IMR-90 (cell line): ENCODE measurements around the gene CDK5RAP2. TPM values are rescaled to one million over a fixed set of nuclear protein-coding genes. Genes with fewer than 3 reads are reported as not detected.

Experiments
- ATAC-seq: fragments of 200-7000 bp; cut with Tn5 transposase; 2 replicates; pipeline ENCODE4 v1.9.1; 2020; ENCODE audit warnings: low read depth, mild to moderate bottlenecking, moderate library complexity
- BruUV-seq: library from RNA; stranded (reverse); fragments of 400-500 nt; replicated peaks from 2 replicates; lab custom pipeline; 2021; lab: Mats Ljungman, UMichigan
- CTCF ChIA-PET: fragments of 300-600 bp; formaldehyde crosslinking; extraction: SDS; loops from one replicate; lab custom pipeline; 2021; ENCODE audit warnings: antibody characterized with exemption; lab: Yijun Ruan, JAX
- POLR2A ChIA-PET: fragments of 300-600 bp; sonication (Branson Sonifier 250); formaldehyde crosslinking; loops from one replicate; lab custom pipeline; 2022; ENCODE audit warnings: antibody characterized with exemption; ENCODE audit not compliant: unreplicated experiment; lab: Charles Lee
- DNase-seq: peaks from one replicate; pipeline ENCODE4 v3.0.0; 2013
- H2AFZ ChIP-seq: replicated peaks from 2 replicates; pipeline ENCODE3; 2013; ENCODE audit warnings: low read length, mild to moderate bottlenecking; ENCODE audit not compliant: poor library complexity
- H2AK5ac ChIP-seq: 2 replicates; pipeline ENCODE4 v1.6.1; 2013; ENCODE audit warnings: low read depth, low read length, inconsistent platforms
- H2AK9ac ChIP-seq: replicated peaks from 2 replicates; pipeline ENCODE3; 2013; ENCODE audit warnings: mild to moderate bottlenecking, low read depth, low read length, moderate library complexity; ENCODE audit not compliant: poor library complexity
- H2BK120ac ChIP-seq: 2 replicates; pipeline ENCODE4 v1.6.1; 2013; ENCODE audit warnings: low read depth, low read length, inconsistent platforms
- H2BK15ac ChIP-seq: 3 replicates; pipeline ENCODE4 v1.6.1; 2013; ENCODE audit warnings: low read depth, low read length, inconsistent platforms
- H2BK20ac ChIP-seq: 2 replicates; pipeline ENCODE4 v1.6.1; 2013; ENCODE audit warnings: low read depth, mild to moderate bottlenecking, inconsistent platforms, low read length, moderate library complexity
- H2BK5ac ChIP-seq: 2 replicates; pipeline ENCODE4 v1.6.1; 2013; ENCODE audit warnings: mild to moderate bottlenecking, low read depth, low read length, inconsistent platforms; ENCODE audit not compliant: poor library complexity, severe bottlenecking
- H3K14ac ChIP-seq: replicated peaks from 2 replicates; pipeline ENCODE4 v1.6.1; 2013; ENCODE audit warnings: low read depth, low read length, inconsistent platforms
- H3K18ac ChIP-seq: 2 replicates; pipeline ENCODE4 v1.6.1; 2013; ENCODE audit warnings: low read depth, low read length, control low read depth
- H3K23ac ChIP-seq: 2 replicates; pipeline ENCODE4 v1.6.1; 2013; ENCODE audit warnings: low read depth, low read length, inconsistent platforms
- H3K27ac ChIP-seq: 2 replicates; pipeline ENCODE4 v1.5.1; 2013; ENCODE audit warnings: mild to moderate bottlenecking, control low read depth, low read length; ENCODE audit not compliant: insufficient read depth
- H3K27me3 ChIP-seq: 2 replicates; pipeline ENCODE4 v1.6.1; 2013; ENCODE audit warnings: low read length; ENCODE audit not compliant: control insufficient read depth, insufficient read depth
- H3K36me3 ChIP-seq: 2 replicates; pipeline ENCODE4 v1.6.1; 2013; ENCODE audit warnings: low read length, mixed read lengths; ENCODE audit not compliant: control insufficient read depth, insufficient read depth
- H3K4ac ChIP-seq: 2 replicates; pipeline ENCODE4 v1.6.1; 2013; ENCODE audit warnings: low read depth, low read length, inconsistent platforms
- H3K4me1 ChIP-seq: 2 replicates; pipeline ENCODE4 v1.6.1; 2013; ENCODE audit warnings: low read length, mixed read lengths; ENCODE audit not compliant: control insufficient read depth, insufficient read depth
- H3K4me2 ChIP-seq: 2 replicates; pipeline ENCODE4 v1.6.1; 2013; ENCODE audit warnings: low read depth, mild to moderate bottlenecking, control low read depth, low read length, moderate library complexity
- H3K4me3 ChIP-seq: 2 replicates; pipeline ENCODE4 v1.5.1; 2013; ENCODE audit warnings: low read depth, mild to moderate bottlenecking, control low read depth, low read length, moderate library complexity; ENCODE audit not compliant: insufficient read depth
- H3K56ac ChIP-seq: 2 replicates; pipeline ENCODE4 v1.6.1; 2013; ENCODE audit warnings: low read length, inconsistent platforms; ENCODE audit not compliant: insufficient read depth; ENCODE audit errors: extremely low read depth
- H3K79me1 ChIP-seq, 2 experiments: 2 replicates each; pipeline ENCODE4 v1.6.1; 2013; ENCODE audit warnings: low read length in 2 of 2, inconsistent platforms in 1 of 2, low read depth in 1 of 2
- H3K9ac ChIP-seq: 2 replicates; pipeline ENCODE4 v1.6.1; 2013; ENCODE audit warnings: low read depth, low read length, control low read depth
- H3K9me1 ChIP-seq: 2 replicates; pipeline ENCODE4 v1.6.1; 2013; ENCODE audit warnings: low read length, inconsistent platforms; ENCODE audit not compliant: insufficient read depth
- H3K9me3 ChIP-seq: 2 replicates; pipeline ENCODE4 v1.6.1; 2013; ENCODE audit warnings: low read length; ENCODE audit not compliant: control insufficient read depth, insufficient read depth
- H4K20me1 ChIP-seq: 2 replicates; pipeline ENCODE4 v1.6.1; 2013; ENCODE audit warnings: low read length, inconsistent platforms; ENCODE audit not compliant: insufficient read depth
- H4K5ac ChIP-seq: 2 replicates; pipeline ENCODE4 v1.6.1; 2013; ENCODE audit warnings: mild to moderate bottlenecking, low read depth, low read length, control low read depth
- H4K8ac ChIP-seq, 2 experiments: 2 replicates each; pipeline ENCODE4 v1.6.1; 2013; ENCODE audit warnings: low read depth in 2 of 2, low read length in 2 of 2, control low read depth in 1 of 2, inconsistent platforms in 1 of 2
- H4K91ac ChIP-seq: 2 replicates; pipeline ENCODE4 v1.6.1; 2013; ENCODE audit warnings: low read depth, low read length, inconsistent platforms; ENCODE audit not compliant: insufficient read depth
- CEBPB ChIP-seq: IDR thresholded peaks from 2 replicates; pipeline ENCODE4 v1.6.1; 2012; ENCODE audit warnings: low read depth, low read length, improper control_type of control experiment
- CTCF ChIP-seq: conservative IDR thresholded peaks from 2 replicates; pipeline ENCODE4 v1.5.1; 2012; ENCODE audit warnings: mild to moderate bottlenecking, low read depth, low read length, improper control_type of control experiment
- ELK1 ChIP-seq: fragments of 150-350 bp; IDR thresholded peaks from 2 replicates; pipeline ENCODE4 v1.6.1; 2016; ENCODE audit warnings: low read depth, mild to moderate bottlenecking, low read length, moderate library complexity, borderline replicate concordance
- FOS ChIP-seq: fragments of 150-350 bp; IDR thresholded peaks from 2 replicates; pipeline ENCODE4 v1.6.1; 2016; ENCODE audit warnings: low read depth, low read length
- MAFK ChIP-seq: IDR thresholded peaks from 2 replicates; pipeline ENCODE4 v1.6.1; 2012; ENCODE audit warnings: low read depth, low read length, improper control_type of control experiment
- MAZ ChIP-seq: IDR thresholded peaks from 2 replicates; pipeline ENCODE4 v1.6.1; 2012; ENCODE audit warnings: low read depth, mild to moderate bottlenecking, low read length, improper control_type of control experiment, moderate library complexity, borderline replicate concordance
- RCOR1 ChIP-seq: IDR thresholded peaks from 2 replicates; pipeline ENCODE4 v1.6.1; 2012; ENCODE audit warnings: mild to moderate bottlenecking, low read length, improper control_type of control experiment; ENCODE audit not compliant: insufficient replicate concordance
- WGBS, 2 experiments: methylation state at CpG; one replicate each; pipeline versions ENCODE4 v1.1.5 to v1.1.7; 2013; ENCODE audit warnings: missing lambda C conversion rate in 2 of 2; ENCODE audit not compliant: insufficient read length in 1 of 2; ENCODE audit errors: extremely low coverage in 2 of 2; 5-methylcytosine and 5-hydroxymethylcytosine counted together
- dilution Hi-C: fragments of 300-500 bp; cut with HindIII; formaldehyde crosslinking; loops from one replicate; pipeline ENCODE4 v1.14.3; 2018; ENCODE audit warnings: low sequenced_read_pairs; ENCODE audit not compliant: unreplicated experiment
- in situ Hi-C: fragments of 300-500 bp; cut with MboI; formaldehyde crosslinking; loops from 3 replicates; pipeline ENCODE4 v1.14.3; 2019; ENCODE audit warnings: low sequenced_read_pairs, inconsistent platforms, mixed read lengths
- intact Hi-C: fragments of 100-400 bp; cut with micrococcal nuclease; formaldehyde crosslinking; loops from 2 replicates; pipeline ENCODE4 v1.10.0; 2022
- polyA plus RNA-seq, 3 experiments: library from polyadenylated mRNA; depleted of rRNA; stranded (reverse); fragments of >200 nt; gene quantifications; 2 replicates each; pipeline ENCODE4 v1.2.3, GENCODE V29; 2012; ENCODE audit warnings: low replicate concordance in 1 of 3
- total RNA-seq: library from RNA; depleted of rRNA; stranded (reverse); fragments of >200 nt; gene quantifications from 2 replicates; pipeline ENCODE4 v1.2.3, GENCODE V29; 2012

Gene CDK5RAP2
- total and polyA plus RNA-seq, 2 of the 4 experiments (the other 2 are of a cell fraction), result 29.5 to 31.7 TPM

- Histone ChIP-seq H3K9me1 (peaks cover 13% of the 10 kb centered on the region), H4K20me1 (0 out of 2 replicates have a peak, but pooled peaks cover 3% of the 10 kb centered on the region), H3K36me3 (peaks cover 22% of the 10 kb centered on the region), H3K18ac (no peak overlapping the region), H2BK5ac (no peak overlapping the region), H3K9ac (no peak overlapping the region), H3K79me1 (peaks cover 41 to 52% of the 10 kb centered on the region in 2 experiments), H3K4me3 (no peak overlapping the region), H4K5ac (no peak overlapping the region), H3K23ac (no peak overlapping the region), H3K4me2 (no peak overlapping the region), H2AK9ac (no peak overlapping the region), H3K27me3 (no peaks in the 10 kb centered on the region), H3K4me1 (peaks cover 3% of the 10 kb centered on the region; the same call in 1 of the 2 replicates), H2AFZ (no peak overlapping the region), H4K91ac (no peak overlapping the region), H3K4ac (no peak overlapping the region), H2BK20ac (no peak overlapping the region), H4K8ac (no peak overlapping the region), H3K14ac (no peak overlapping the region), H2BK15ac (no peak overlapping the region), H3K56ac (no peak overlapping the region), H2AK5ac (no peak overlapping the region), H2BK120ac (no peak overlapping the region), H3K9me3 (no peaks in the 10 kb centered on the region), H3K27ac (no peak overlapping the region)
- BruUV-seq, result no TSS peak
- in situ Hi-C loops (no loop called here), intact Hi-C loops (no loop called here), dilution Hi-C loops (no loop called here)
- WGBS, 2 experiments, result no CpG with 5 or more reads among the region's 3 CpGs
- no peak for DNase-seq
- CTCF ChIA-PET, result interaction anchor here (1.1 kb wide), 1 partner anchor 23 kb away, joined by 3 read pairs; no protein-coding TSS in a partner anchor
- no peak for TF ChIP-seq CEBPB
- no peak for TF ChIP-seq MAZ
- TF ChIP-seq CTCF, result no peak
- TF ChIP-seq RCOR1, result no peak
- no peak for TF ChIP-seq ELK1
- TF ChIP-seq FOS, result no peak
- TF ChIP-seq MAFK, result no peak
- POLR2A ChIA-PET, result no interaction called here
- no peak for ATAC-seq
Measured at GRCh38 chr9:120567081-120567480, 12.9 kb downstream of the CDK5RAP2 start.
